OCI-LY3 (cell line): ENCODE data around the gene SNX2.

Experiments
- CTCF ChIP-seq: fragments of 200-600, 300-600 bp; sonication (generic); IDR thresholded peaks from 2 replicates; pipeline ENCODE4 v1.5.1; 2014; ENCODE audit warnings: antibody characterized with exemption, low read length, low read depth
- EZH2phosphoT487 ChIP-seq: fragments of 200-600 bp; shearing (Covaris generic); IDR thresholded peaks from 2 replicates; pipeline ENCODE4 v1.6.1; 2018; ENCODE audit warnings: antibody characterized with exemption, mixed run types, low read depth

GRCh38 chr5:122789461-122790171 is 14.7 kb downstream of the SNX2 start:
- no peak for TF ChIP-seq CTCF
- TF ChIP-seq EZH2phosphoT487, result no peak
